Vagina (tissue), 2 donors: ENCODE measurements around the gene MOB3A. TPM values are rescaled to one million over a fixed set of nuclear protein-coding genes. Genes with fewer than 3 reads are reported as not detected.

Experiments used
- DNase-seq, 2 donors: peaks; one replicate each; pipeline ENCODE4 v3.0.0-alpha.2; 2017; ENCODE audit errors: extremely low spot score in 2 of 2
- H3K27ac ChIP-seq: fragments of 200-600 bp; sonication (generic); one replicate; pipeline ENCODE4 v1.5.1; 2019
- H3K27me3 ChIP-seq: fragments of 200-600 bp; sonication (generic); one replicate; pipeline ENCODE4 v1.5.1; 2019
- H3K36me3 ChIP-seq, 2 donors: fragments of 200-600 bp; sonication (generic); one replicate each; pipeline ENCODE4 v1.5.1; 2017 to 2019
- H3K4me1 ChIP-seq: fragments of 200-600 bp; sonication (generic); one replicate; pipeline ENCODE4 v1.5.1; 2019
- H3K4me3 ChIP-seq, 2 donors: fragments of 200-600 bp; sonication (generic); 1 replicate in 1 of 2; 2 replicates in 1 of 2; pipeline ENCODE4 v1.5.1; 2016 to 2019
- H3K9me3 ChIP-seq: fragments of 200-600 bp; sonication (generic); one replicate; pipeline ENCODE4 v1.5.1; 2019
- CTCF ChIP-seq, 3 experiments: fragments of 450-650 bp in 2 of 3; fragments of 200-600 bp in 1 of 3; sonication (generic) in 1 of 3; IDR thresholded peaks; one replicate each; pipeline ENCODE4 v1.5.1; 2017 to 2019; ENCODE audit warnings: antibody characterized with exemption in 3 of 3, mild to moderate bottlenecking in 2 of 3, moderate library complexity in 2 of 3
- POLR2A ChIP-seq, 2 donors: fragments of 450-650 bp; IDR thresholded peaks; one replicate each; pipeline ENCODE4 v1.6.1; 2017; ENCODE audit warnings: antibody characterized with exemption in 2 of 2, mild to moderate bottlenecking in 2 of 2, moderate library complexity in 2 of 2
- POLR2AphosphoS5 ChIP-seq, 2 donors: sonication (generic); formaldehyde crosslinking; IDR thresholded peaks; one replicate each; pipeline ENCODE4 v1.9.0; 2017; ENCODE audit warnings: antibody characterized with exemption in 2 of 2, mild to moderate bottlenecking in 2 of 2, low read depth in 1 of 2; ENCODE audit not compliant: insufficient read depth in 1 of 2
- intact Hi-C: fragments of 100-400 bp; cut with DNase I; formaldehyde crosslinking; loops from one replicate; pipeline ENCODE4 v1.15.1; 2023
- total RNA-seq: library from RNA; depleted of rRNA; stranded (reverse); fragments of >200 nt; gene quantifications from one replicate; pipeline ENCODE4 v1.2.3, GENCODE V29; 2016

MOB3A gene
- total RNA-seq, 1 donor from 2014 or later: 50.6 TPM

GRCh38 chr19:2050349-2050990, 45.7 kb downstream of the MOB3A start:
- Histone ChIP-seq H3K27me3 (no peaks in the 10 kb centered on the region), H3K4me3 (peak overlapping the region; percentile 93 to 99), H3K27ac (peak overlapping the region; percentile 100), H3K36me3 (peaks cover 0 to 14% of the 10 kb centered on the region in 2 donors), H3K9me3 (no peaks in the 10 kb centered on the region), H3K4me1 (peaks cover 85% of the 10 kb centered on the region)
- TF ChIP-seq POLR2A (IDR thresholded peaks at IDR 0.05) (no peak), POLR2AphosphoS5 (IDR thresholded peaks at IDR 0.05; ENCODE audit: insufficient read depth in 1 of 2, low read depth in 1 of 2) (peak in 1 of 2 donors; percentile 76), CTCF (IDR thresholded peaks at IDR 0.05) (no peak)
- no peak for DNase-seq
- intact Hi-C loops: no loop called here

GRCh38 chr19:2049741-2050348, 46.3 kb downstream of the MOB3A start:
- TF ChIP-seq POLR2A (IDR thresholded peaks at IDR 0.05): peak in 1 of 2 donors; percentile 62
- TF ChIP-seq POLR2AphosphoS5 (IDR thresholded peaks at IDR 0.05; ENCODE audit: insufficient read depth in 1 of 2, low read depth in 1 of 2): peak; percentile 74 to 91
- TF ChIP-seq CTCF (IDR thresholded peaks at IDR 0.05): no peak
- no peaks in the 10 kb centered on the region for H3K9me3 ChIP-seq
- intact Hi-C loops: no loop called here
- peaks cover 0 to 20% of the 10 kb centered on the region in 2 donors for H3K36me3 ChIP-seq
- peak overlapping the region; percentile 93 to 99 for H3K4me3 ChIP-seq
- no peak for DNase-seq
- peak overlapping the region; percentile 100 for H3K27ac ChIP-seq
- no peaks in the 10 kb centered on the region for H3K27me3 ChIP-seq
- peaks cover 85% of the 10 kb centered on the region for H3K4me1 ChIP-seq

GRCh38 chr19:2048959-2049740, 47.0 kb downstream of the MOB3A start:
- no peak for TF ChIP-seq POLR2AphosphoS5 (IDR thresholded peaks at IDR 0.05; ENCODE audit: insufficient read depth in 1 of 2, low read depth in 1 of 2)
- TF ChIP-seq CTCF (IDR thresholded peaks at IDR 0.05): no peak
- no peak for TF ChIP-seq POLR2A (IDR thresholded peaks at IDR 0.05)
- DNase-seq: no peak
- Histone ChIP-seq H3K4me3 (peak overlapping the region; percentile 93 to 99), H3K36me3 (peaks cover 0 to 21% of the 10 kb centered on the region in 2 donors), H3K27ac (peak overlapping the region; percentile 100), H3K9me3 (no peaks in the 10 kb centered on the region), H3K27me3 (no peaks in the 10 kb centered on the region), H3K4me1 (peaks cover 85% of the 10 kb centered on the region)
- intact Hi-C loops: no loop called here

- peaks cover 0 to 23% of the 10 kb centered on the region in 2 donors for H3K36me3 ChIP-seq
- intact Hi-C loops: no loop called here
- H3K27ac ChIP-seq: peak overlapping the region; percentile 100
- no peaks in the 10 kb centered on the region for H3K9me3 ChIP-seq
- TF ChIP-seq POLR2A (IDR thresholded peaks at IDR 0.05) (no peak), POLR2AphosphoS5 (IDR thresholded peaks at IDR 0.05; ENCODE audit: insufficient read depth in 1 of 2, low read depth in 1 of 2) (no peak), CTCF (IDR thresholded peaks at IDR 0.05) (no peak)
- H3K4me3 ChIP-seq: peak overlapping the region; percentile 93 to 99
- no peak for DNase-seq
- no peaks in the 10 kb centered on the region for H3K27me3 ChIP-seq
- peaks cover 86% of the 10 kb centered on the region for H3K4me1 ChIP-seq
Observed at GRCh38 chr19:2048104-2048958, 47.8 kb downstream of the MOB3A start.
